Embryonic facial prominence (tissue), 1 donor: ENCODE data around the gene TK2.
"Not testable (repeated sequence)": the region's sequence is repeated elsewhere in the genome, so short reads cannot be mapped to it uniquely, and the experiment has no call there.

ENCODE experiments used
- DNase-seq: peaks from one replicate; pipeline ENCODE4 v3.0.0-alpha.2; 2016; ENCODE audit errors: extremely low spot score

The TK2 gene

DNA sequence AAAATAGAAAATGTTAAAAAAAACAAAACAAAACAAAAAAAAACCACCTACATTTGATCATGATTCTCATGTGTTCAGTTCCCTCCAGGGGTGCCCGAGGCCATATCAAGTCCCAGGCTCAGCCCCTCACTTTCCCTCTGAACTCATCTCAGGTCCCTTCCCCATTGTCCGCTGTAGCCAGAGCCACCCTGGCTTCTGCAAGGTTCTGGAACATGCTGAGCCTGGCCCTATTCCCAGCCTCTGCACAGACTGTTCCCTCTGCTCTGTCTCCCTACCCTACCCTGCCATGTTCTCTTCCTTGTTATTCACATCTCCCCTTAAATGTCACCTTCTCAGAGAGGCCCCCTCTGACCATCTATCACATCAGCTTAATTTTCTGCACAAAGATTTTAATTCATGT is 46.9 kb downstream of the TK2 start:
- DNase-seq, result no peak

DNA sequence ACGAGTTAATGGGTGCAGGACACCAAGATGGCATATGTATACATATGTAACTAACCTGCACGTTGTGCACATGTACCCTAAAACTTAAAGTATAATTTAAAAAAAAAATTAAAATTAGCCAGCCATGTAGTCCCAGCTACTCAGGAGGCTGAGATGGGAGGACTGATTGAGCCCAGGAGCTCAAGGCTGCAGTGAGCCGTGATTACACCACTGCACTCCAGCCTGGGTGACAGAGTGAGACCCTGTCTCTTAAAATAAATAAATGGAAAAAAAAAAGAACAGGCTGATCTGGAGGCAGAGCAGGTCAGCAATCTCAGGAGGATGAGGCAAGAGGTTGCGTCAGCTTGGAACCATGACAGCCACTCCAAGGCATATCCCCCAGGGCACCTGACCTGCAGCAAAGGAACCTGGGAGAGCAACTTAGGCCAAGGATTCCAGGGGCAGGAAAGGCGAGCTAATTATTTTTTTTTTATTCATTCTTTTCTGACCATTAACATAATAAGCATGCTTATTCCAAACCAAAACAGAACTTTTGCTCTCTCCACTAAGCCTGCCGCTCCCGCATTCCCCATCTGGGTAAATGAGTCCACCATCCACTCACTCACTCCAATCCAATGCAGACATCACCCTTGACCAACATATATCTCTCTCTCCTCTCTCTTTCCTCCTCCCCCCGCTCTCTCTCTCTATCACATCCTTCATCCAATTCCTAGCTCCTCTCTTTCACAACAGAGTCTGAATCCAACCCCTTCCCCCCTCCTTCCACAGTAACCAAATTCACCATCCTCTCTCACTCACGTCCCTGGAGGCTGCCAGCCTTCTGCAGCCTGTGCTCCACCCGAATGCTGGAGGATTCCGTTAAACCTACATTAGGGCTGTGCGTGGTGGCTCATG is 47.7 kb downstream of the TK2 start:
- no peak for DNase-seq

DNA sequence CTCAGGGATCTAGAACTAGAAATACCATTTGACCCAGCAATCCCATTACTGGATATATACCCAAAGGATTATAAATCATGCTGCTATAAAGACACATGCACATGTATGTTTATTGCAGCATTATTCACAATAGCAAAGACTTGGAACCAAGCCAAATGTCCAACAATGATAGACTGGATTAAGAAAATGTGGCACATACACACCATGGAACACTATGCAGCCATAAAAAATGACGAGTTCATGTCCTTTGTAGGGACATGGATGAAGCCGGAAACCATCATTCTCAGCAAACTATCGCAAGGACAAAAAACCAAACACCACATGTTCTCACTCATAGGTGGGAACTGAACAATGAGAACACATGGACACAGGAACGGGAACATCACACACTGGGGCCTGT is 48.4 kb downstream of the TK2 start:
- not testable (repeated sequence) for DNase-seq

DNA sequence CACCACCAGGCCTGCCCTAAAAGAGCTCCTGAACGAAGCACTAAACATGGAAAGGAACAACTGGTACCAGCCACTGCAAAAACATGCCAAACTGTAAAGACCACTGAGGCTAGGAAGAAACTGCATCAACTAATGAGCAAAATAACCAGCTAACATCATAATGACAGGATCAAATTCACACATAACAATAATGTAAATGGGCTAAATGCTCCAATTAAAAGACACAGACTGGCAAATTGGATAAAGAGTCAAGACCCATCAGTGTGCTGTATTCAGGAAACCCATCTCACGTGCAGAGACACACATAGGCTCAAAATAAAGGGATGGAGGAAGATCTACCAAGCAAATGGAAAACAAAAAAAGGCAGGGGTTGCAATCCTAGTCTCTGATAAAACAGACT is 52.0 kb downstream of the TK2 start:
- not testable (repeated sequence) for DNase-seq

DNA sequence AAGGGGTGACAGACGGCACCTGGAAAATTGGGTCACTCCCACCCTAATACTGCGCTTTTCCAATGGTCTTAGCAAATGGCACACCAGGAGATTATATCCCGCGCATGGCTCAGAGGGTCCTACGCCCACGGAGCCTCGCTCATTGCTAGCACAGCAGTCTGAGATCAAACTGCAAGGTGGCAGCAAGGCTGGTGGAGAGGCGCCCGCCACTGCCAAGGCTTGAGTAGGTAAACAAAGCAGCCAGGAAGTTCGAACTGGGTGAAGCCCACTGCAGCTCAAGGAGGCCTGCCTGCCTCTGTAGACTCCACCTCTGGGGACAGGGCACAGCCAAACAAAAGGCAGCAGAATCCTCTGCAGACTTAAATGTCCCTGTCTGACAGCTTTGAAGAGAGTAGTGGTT is 53.7 kb downstream of the TK2 start:
- DNase-seq, result not testable (repeated sequence)

DNA sequence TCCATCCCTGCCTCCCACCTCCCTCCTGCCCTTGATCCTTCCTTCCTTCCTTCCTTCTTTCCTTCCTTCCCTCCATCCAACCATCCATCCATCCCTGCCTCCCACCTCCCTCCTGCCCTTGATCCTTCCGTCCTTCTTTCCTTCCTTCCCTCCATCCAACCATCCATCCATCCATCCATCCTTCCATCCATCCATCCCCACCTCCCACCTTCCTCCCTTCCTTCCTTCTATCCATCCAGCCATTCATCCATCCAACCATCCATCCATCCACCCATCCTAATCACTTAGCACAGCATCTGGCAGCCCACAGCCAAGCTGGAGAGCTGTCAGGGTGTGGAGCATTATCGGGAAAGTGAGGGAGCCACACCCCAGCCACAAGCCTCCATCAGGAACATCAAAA is 54.5 kb downstream of the TK2 start:
- DNase-seq, result no peak

DNA sequence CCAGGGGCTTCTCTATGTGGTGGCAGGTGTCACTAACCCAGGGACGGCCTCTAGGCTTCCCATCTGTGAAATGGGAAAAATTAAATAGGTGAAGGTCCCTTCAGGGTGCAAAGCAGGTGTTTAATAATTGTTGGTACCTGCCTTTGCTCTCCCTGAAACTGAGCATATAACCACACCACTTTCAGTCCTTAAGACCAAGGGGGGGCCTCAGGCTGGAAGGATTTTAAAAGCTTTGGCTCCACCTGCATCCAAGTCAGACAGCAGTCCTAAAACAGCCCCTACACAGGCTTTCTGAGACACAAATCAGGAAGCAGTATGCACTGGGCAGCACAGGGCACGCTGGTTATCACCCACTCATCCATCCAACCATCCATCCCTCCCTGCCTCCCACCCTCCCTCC is 55.0 kb downstream of the TK2 start:
- no peak for DNase-seq

DNA sequence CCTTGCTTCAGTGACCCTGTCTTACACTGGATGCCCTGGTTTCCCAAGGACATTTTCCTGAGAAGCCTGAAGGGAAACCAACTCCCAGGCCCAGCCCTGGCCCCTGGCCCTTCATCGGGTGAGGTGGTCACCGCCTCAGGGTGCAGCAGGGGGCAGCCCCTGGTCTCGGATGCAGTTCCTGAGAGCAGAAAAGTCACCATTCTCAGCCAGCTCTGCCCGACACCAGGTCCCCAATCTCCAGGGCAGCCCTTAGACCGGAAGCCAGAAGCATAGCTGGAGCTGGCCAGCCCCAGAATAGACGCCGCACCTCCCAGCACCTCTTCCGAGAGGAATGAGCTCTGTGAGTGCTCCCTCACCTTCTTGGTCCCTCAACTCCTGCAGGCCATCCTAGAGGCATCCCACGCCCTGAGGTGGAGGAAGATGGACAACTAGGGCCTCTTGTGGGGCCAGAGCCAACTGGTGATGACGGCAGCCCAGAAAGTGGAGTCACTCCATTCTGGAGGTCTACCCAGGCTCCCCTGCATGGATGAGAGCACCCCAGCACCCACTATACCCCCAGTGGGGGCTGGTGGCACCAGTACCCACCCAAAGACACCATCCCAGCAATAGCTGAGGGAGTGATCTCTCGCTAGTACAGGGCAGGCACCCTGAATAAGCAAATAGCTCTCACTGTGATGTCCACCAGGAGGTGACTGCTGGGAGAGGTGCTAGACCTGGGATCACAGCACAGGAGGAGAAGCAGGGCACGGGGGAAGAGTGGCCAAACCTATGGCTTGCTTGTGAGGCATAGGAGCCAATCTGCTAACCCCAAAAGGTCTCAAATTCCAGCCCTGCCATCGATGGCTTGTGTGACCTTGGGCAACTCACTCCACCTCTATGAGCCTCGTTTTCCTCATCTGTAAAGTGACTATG is 56.2 kb downstream of the TK2 start:
- no peak for DNase-seq

DNA sequence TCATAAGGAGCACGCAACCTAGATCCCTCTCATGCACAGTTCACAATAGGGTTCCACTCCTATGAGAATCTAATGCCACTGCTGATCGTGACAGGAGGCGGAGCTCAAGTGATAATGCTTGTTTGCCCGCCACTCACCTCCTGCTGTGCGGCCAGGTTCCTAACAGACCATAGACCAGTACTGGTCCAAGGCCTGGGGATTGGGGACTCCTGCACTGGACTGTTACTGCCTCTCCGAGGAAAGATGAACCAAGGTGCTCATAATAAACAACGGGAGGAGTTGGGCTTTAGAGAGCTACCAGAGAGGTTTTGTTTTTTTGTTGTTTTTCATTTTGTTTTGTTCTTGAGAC is 58.2 kb downstream of the TK2 start:
- DNase-seq, result no peak

DNA sequence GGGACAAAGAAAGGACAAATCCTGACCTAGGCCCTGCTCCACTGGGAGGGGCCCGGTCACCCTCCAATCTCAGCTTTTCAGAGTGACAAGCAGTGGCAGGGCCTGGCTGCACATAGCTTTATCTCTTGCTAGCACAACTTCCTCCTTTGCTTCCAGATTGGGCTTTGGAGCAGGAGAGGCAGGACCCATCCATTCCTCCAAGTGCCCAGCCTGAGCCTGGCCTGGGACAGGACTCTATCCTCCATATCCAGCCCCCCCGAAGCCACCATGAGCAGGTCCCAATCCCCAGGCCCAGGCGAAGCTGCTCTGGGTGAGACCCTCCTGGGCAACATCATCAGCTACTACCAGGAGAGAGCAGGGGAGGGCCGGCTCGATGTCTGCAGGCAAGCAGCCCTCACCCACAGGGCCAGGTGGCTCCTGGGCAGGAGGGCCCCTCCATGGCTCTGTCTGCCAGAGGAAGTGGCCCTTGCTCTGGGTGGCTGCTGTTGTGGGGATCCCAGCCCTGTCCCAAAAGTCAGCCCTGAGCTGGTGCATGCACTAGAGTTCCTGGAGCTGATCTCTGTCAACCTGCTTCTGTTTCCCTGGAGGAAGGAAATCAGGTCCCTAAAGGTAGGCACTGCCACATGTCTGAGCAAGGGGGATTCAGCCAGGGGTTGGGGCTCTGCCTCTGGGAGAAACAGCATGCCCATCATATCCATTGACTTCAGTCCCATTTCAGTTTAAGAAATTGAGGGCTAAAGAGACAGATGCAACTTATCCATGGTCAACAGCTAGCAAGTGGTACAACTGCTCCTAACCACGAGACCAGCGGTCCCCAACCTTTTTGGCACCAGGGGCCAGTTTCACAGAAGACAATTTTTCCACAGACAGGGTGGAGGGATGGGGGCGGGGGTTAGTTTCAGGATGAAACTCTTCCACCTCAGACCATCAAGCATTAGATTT is 58.9 kb downstream of the TK2 start:
- no peak for DNase-seq

DNA sequence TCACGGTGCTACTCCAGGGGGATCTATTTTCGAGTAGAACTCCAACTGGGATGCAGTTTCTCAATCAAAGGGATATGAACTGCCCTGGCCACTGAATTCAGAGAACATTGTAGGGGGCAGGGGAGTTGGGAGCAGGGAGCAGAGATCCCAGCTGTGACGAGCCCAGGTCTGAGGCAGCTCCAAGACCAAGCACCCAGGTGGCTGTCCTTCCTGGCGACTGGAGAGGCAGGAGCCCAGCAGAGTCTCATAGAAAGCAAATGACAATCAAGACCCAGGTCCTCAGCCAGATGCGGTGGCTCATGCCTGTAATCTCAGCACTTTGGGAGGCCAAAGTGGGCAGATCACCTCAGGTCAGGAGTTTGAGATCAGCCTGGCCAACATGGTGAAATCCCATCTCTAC is 60.1 kb downstream of the TK2 start:
- no peak for DNase-seq

DNA sequence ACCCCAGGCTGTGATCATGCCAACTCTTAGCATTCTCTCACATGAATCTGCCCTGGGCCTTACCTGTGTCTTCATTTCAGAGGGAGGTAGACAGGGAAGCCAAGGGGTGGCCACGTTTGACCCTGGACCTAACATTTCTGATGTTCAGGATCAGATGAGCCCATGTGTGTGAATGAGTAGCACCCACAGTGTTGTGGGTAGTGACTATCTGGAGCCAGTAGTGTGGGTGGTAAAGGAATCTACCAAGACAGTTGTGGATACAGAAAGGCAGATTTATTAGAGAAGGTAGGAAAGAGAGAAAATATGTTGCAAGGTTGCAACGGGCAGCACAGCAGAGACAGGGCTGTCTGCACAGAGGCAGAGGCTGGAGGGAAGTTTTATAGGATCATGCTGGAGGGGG is 60.5 kb downstream of the TK2 start:
- DNase-seq, result no peak

DNA sequence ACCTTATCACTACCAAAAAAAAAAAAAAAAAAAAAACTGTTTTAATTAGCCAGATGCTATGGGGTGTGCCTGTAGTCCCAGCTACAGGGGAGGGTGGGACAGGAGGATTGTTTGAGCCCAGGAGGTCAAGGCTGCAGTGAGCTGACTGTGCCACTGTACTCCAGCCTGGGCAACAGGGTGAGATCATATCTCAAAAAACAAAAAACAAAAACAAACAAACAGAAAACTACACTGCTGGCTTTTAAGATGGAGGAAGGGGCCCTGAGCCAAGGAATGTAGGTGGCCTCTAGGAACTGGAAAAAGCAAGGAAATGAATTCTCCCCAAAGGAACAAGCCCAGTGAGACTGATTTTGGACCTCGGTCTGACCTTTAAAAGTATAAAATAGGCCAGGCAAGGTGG is 61.4 kb downstream of the TK2 start:
- DNase-seq, result no peak

DNA sequence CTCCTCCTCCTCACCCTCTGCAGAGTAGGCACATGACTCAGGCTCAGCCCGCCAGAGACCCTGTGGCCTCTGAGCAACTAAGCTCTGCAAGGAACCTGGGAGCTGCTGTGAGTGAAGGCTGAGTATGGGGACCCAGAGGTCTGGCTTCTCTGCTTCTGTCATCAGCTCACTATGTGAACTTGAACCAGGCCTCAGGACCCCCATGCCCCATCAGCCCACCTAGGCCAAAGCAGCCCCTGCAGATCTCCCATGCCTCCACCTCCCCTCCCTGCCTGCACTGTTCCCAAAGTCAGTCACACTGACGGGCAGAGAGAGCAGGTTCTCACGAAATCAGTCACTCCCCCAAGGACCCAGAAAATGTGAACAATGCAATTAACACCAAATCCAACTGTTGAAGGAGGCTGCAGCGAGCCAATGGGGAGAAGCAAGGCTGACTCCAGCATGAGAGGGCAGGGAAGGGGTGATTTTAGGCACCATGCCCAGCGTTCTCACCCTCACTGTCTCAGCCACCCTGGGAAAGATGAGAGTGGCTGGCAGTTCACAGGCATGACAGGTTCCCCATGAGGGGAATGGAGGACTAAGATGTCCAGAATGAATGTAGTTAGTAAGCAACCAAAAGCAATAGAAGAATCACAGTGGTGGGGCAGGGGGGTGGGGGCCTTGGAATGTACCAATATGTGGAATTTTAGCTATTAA is 62.2 kb downstream of the TK2 start:
- DNase-seq, result no peak

DNA sequence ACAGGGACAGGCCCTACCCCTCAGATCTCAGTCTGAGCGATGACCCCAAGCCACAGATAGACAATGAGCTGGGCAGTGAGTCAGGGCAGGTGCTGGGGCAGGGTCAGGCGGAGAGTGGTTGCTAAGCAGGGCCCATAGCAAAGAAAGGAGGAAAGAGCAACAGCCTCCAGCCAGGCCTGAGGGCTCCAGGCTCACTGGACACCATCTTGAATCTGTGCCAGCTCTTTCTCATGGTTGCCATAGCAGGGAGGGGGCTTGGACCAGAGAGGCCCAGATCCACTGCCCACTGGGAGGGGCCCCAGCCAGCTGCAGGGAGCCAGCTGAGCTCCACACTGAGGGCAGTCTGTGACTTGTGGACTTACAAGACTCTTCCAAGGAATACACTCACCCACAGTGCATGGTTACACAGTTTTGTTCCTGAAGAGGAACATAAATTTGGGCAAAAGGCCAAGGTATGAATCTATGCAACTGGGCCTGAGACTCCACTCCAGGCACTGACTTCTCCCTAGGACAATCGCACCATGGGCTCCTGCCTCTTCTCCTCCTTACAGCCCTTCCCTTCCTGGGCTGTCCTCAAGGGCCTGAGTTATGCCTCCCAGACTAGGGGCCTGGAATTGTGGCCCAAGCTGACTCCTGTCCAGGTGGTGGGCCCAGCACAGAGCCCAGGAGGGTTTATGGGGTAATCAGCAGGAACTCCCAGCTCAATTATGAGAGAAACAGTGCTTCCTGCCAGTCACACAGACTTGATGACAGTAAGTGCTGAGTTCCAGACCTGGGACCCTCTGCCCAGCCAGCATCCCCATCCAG is 62.9 kb downstream of the TK2 start:
- no peak for DNase-seq

DNA sequence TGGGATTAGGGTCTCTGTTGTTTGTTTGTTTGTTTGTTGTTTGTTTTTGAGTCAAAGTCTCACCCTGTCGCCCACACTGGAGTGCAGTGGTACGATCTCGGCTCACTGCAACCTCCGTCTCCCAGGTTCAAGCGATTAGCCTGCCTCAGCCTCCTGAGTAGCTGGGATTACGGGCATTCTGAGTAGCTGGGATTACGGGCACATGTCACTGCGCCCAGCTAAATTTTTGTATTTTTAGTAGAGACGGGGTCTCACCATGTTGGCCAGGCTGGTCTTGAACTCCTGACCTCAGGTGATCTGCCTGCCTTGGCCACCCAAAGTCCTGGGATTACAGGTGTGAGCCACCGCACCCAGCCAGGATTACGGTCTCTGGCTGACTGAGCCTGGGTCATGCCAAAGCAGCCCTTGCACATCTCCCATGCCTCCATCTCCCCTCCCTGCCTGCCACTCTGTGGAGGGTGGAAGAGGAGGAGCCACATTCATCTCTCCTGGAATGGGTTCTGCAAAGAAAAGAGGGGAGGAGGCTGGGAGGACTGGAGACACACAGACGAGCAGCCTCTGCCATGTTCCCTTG is 63.6 kb downstream of the TK2 start:
- DNase-seq, result no peak

DNA sequence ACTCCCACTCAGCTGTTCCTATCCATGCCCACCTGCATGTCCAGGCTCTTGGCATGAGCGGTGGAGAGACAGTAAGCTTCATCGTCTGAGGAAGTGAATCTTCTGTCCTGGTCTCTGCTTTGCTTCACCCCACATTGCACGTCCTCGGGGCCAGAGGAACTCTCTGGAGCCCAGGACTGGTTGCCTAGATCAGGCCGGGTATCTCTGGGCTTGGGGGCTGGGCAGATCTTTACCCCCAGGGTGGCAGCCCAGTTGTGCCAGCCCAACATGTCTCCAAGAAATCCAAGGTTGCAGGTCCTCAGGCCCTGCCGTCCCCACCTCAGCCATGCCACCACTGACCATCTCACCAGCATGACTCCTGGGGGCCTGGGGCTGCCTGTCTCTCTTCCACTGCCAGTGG is 64.5 kb downstream of the TK2 start:
- no peak for DNase-seq

DNA sequence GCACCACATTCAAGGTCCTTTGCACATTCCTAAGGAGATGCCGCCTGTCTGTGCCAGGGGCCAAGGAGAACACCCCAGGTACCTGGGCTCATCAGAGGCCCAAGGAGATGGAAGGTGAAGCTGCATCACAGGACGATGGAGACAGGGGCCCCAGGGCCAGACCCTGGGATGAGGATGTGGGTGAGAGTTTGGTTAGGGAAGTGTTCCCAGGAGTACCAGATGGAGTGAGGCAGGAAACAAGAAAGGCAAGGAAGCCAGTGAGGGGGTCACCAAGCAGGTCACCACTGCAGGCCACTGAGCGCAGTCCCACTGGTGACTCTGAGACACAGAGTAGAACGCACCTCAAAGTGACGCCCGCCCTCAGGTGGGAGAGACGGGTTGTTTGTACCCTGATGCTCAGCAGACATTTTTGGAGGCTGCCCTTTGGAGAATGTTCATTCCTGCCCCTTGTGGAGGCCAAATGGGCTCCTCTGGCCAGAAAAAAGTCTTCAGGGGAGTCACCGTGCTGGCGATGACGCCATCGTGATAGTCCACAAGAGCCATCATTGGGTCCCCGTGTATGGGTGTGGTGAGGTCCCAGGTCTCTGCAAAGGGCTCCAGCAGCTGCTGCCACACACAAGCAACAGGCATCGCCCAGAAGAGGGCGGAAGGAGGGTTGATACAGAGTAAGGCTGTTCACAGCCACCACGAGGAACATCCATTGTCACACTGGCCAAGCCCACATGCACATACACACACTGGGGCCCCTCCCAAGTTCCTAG is 65.3 kb downstream of the TK2 start:
- no peak for DNase-seq
